HEK293 (cell line): ENCODE results near the gene CDH7.

Source experiments
- GFI1B ChIP-seq: fragments of 450-650 bp; formaldehyde crosslinking; IDR thresholded peaks from 2 replicates; pipeline ENCODE4 v1.5.1; 2016; ENCODE audit warnings: missing biosample characterization, missing genetic modification characterization
- GLI4 ChIP-seq: fragments of 450-650 bp; formaldehyde crosslinking; IDR thresholded peaks from 2 replicates; pipeline ENCODE4 v1.5.1; 2016; ENCODE audit warnings: missing biosample characterization, missing genetic modification characterization
- GLIS2 ChIP-seq: fragments of 450-650 bp; formaldehyde crosslinking; IDR thresholded peaks from 2 replicates; pipeline ENCODE4 v1.5.1; 2016; ENCODE audit warnings: missing biosample characterization, missing genetic modification characterization
- YY1 ChIP-seq: fragments of 450-650 bp; formaldehyde crosslinking; IDR thresholded peaks from 2 replicates; pipeline ENCODE4 v1.5.1; 2018; ENCODE audit warnings: missing biosample characterization, missing genetic modification characterization
- ZIC2 ChIP-seq: fragments of 450-650 bp; formaldehyde crosslinking; IDR thresholded peaks from 2 replicates; pipeline ENCODE4 v1.5.1; 2016; ENCODE audit warnings: missing biosample characterization, missing genetic modification characterization
- ZNF10 ChIP-seq: fragments of 450-650 bp; formaldehyde crosslinking; IDR thresholded peaks from 2 replicates; pipeline ENCODE4 v1.5.1; 2017; ENCODE audit warnings: missing biosample characterization, missing genetic modification characterization
- ZNF112 ChIP-seq: fragments of 450-650 bp; formaldehyde crosslinking; IDR thresholded peaks from 2 replicates; pipeline ENCODE4 v1.5.0; 2017; ENCODE audit warnings: missing biosample characterization, missing genetic modification characterization
- ZNF274 ChIP-seq, 2 experiments: fragments of 200-500 bp in 1 of 2; fragments of 450-650 bp in 1 of 2; sonication (Bioruptor generic) in 1 of 2; formaldehyde crosslinking in 1 of 2; IDR thresholded peaks; 2 replicates each; pipeline versions ENCODE4 v1.5.1 to v1.6.1; 2014 to 2016; ENCODE audit warnings: borderline replicate concordance in 1 of 2, inconsistent platforms in 1 of 2, low read length in 1 of 2, missing biosample characterization in 1 of 2, missing genetic modification characterization in 1 of 2
- ZNF341 ChIP-seq: fragments of 450-650 bp; formaldehyde crosslinking; IDR thresholded peaks from 2 replicates; pipeline ENCODE4; 2016; ENCODE audit warnings: low read depth, missing biosample characterization, missing genetic modification characterization
- ZNF366 ChIP-seq: fragments of 450-650 bp; formaldehyde crosslinking; conservative IDR thresholded peaks from 2 replicates; pipeline ENCODE4 v1.5.1; 2016; ENCODE audit warnings: missing biosample characterization, missing genetic modification characterization
- ZNF37A ChIP-seq: fragments of 450-650 bp; IDR thresholded peaks from 2 replicates; pipeline ENCODE4 v1.5.1; 2018; ENCODE audit warnings: missing biosample characterization, missing genetic modification characterization
- ZNF544 ChIP-seq: fragments of 450-650 bp; formaldehyde crosslinking; IDR thresholded peaks from 2 replicates; pipeline ENCODE4 v1.5.0; 2017; ENCODE audit warnings: missing biosample characterization, missing genetic modification characterization
- ZNF555 ChIP-seq: fragments of 450-650 bp; formaldehyde crosslinking; conservative IDR thresholded peaks from 2 replicates; pipeline ENCODE4 v1.5.1; 2017; ENCODE audit warnings: missing biosample characterization, mild to moderate bottlenecking, missing genetic modification characterization, inconsistent platforms
- ZNF596 ChIP-seq: fragments of 450-650 bp; IDR thresholded peaks from 2 replicates; pipeline ENCODE4 v1.5.0; 2018; ENCODE audit warnings: missing biosample characterization, mild to moderate bottlenecking, missing genetic modification characterization, moderate library complexity
- ZNF624 ChIP-seq: fragments of 450-650 bp; formaldehyde crosslinking; IDR thresholded peaks from 2 replicates; pipeline ENCODE4 v1.5.1; 2017; ENCODE audit warnings: missing biosample characterization, missing genetic modification characterization
- ZSCAN23 ChIP-seq: fragments of 450-650 bp; formaldehyde crosslinking; IDR thresholded peaks from 2 replicates; pipeline ENCODE4 v1.5.1; 2016; ENCODE audit warnings: missing biosample characterization, missing genetic modification characterization
- ZSCAN30 ChIP-seq: fragments of 450-650 bp; IDR thresholded peaks from 2 replicates; pipeline ENCODE4 v1.5.1; 2018; ENCODE audit warnings: missing biosample characterization, mild to moderate bottlenecking, missing genetic modification characterization, moderate library complexity
- TF ChIP-seq, protein P1 (sequence below): sonication (generic); formaldehyde crosslinking; IDR thresholded peaks from 2 replicates; pipeline ENCODE4 v1.8.1; 2022; ENCODE audit warnings: mild to moderate bottlenecking, moderate library complexity, missing genetic modification reagents
- TF ChIP-seq, protein P2 (sequence below): fragments of 450-650 bp; formaldehyde crosslinking; IDR thresholded peaks from 2 replicates; pipeline ENCODE4 v1.5.1; 2016; ENCODE audit warnings: missing biosample characterization, missing genetic modification characterization
- TF ChIP-seq, protein P3 (sequence below): fragments of 450-650 bp; formaldehyde crosslinking; IDR thresholded peaks from 2 replicates; pipeline ENCODE4 v1.5.1; 2016; ENCODE audit warnings: missing biosample characterization, missing genetic modification characterization
- TF ChIP-seq, protein P4 (sequence below): fragments of 450-650 bp; formaldehyde crosslinking; IDR thresholded peaks from 2 replicates; pipeline ENCODE4 v1.5.1; 2017; ENCODE audit warnings: missing biosample characterization, missing genetic modification characterization
- TF ChIP-seq, protein P5 (sequence below): fragments of 450-650 bp; IDR thresholded peaks from 2 replicates; pipeline ENCODE4 v1.5.1; 2018; ENCODE audit warnings: missing biosample characterization, mild to moderate bottlenecking, missing genetic modification characterization
- TF ChIP-seq, protein P6 (sequence below): fragments of 450-650 bp; formaldehyde crosslinking; IDR thresholded peaks from 2 replicates; pipeline ENCODE4 v1.5.1; 2016; ENCODE audit warnings: missing biosample characterization, missing genetic modification characterization
- TF ChIP-seq, protein P7 (sequence below): fragments of 450-650 bp; formaldehyde crosslinking; IDR thresholded peaks from 2 replicates; pipeline ENCODE4 v1.5.1; 2016; ENCODE audit warnings: missing biosample characterization, missing genetic modification characterization
- TF ChIP-seq, protein P8 (sequence below): fragments of 450-650 bp; formaldehyde crosslinking; IDR thresholded peaks from 2 replicates; pipeline ENCODE4 v1.5.1; 2017; ENCODE audit warnings: missing biosample characterization, missing genetic modification characterization

CDH7 gene

DNA sequence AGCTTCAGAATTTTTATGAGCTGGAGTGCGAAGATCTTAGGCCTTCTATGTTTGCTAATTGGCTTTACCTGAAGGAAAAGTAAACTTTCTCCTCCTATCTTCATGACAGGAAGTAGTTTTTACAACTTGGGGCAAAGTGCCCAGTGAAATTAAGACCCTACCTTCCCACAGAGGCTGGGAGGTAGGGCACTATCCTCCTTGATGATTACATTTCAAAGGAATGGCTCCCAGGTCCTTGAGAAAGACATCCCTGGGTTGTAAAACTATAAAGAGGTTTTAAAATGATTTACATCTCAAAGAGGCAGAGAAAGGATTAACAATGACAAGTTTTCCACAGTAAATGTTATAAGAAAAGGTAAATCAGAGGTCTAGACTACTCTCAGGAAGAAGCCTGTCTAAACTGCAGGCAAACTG is 155.8 kb downstream of the CDH7 start (continued):
- TF ChIP-seq GLI4 (tag by site-specific recombination), result no peak
- no peak for TF ChIP-seq ZNF274 (IDR thresholded peaks at IDR 0.05; ENCODE audit: low read length)
- TF ChIP-seq ZNF274 (tag by site-specific recombination; IDR thresholded peaks at IDR 0.05; ENCODE audit: borderline replicate concordance), result no peak
- TF ChIP-seq ZNF112 (tag by site-specific recombination), result no peak
- TF ChIP-seq GLIS2 (tag by site-specific recombination), result no peak
- TF ChIP-seq ZSCAN23 (tag by site-specific recombination), result no peak
- TF ChIP-seq ZNF555 (tag by site-specific recombination), result no peak
- no peak for TF ChIP-seq ZNF37A (tag by site-specific recombination)
- no peak for TF ChIP-seq ZNF341 (tag by site-specific recombination)
- TF ChIP-seq, protein P1, sequence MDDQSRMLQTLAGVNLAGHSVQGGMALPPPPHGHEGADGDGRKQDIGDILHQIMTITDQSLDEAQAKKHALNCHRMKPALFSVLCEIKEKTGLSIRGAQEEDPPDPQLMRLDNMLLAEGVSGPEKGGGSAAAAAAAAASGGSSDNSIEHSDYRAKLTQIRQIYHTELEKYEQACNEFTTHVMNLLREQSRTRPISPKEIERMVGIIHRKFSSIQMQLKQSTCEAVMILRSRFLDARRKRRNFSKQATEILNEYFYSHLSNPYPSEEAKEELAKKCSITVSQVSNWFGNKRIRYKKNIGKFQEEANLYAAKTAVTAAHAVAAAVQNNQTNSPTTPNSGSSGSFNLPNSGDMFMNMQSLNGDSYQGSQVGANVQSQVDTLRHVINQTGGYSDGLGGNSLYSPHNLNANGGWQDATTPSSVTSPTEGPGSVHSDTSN, result no peak
- no peak for TF ChIP-seq ZNF10 (tag by site-specific recombination)
- TF ChIP-seq, protein P2, sequence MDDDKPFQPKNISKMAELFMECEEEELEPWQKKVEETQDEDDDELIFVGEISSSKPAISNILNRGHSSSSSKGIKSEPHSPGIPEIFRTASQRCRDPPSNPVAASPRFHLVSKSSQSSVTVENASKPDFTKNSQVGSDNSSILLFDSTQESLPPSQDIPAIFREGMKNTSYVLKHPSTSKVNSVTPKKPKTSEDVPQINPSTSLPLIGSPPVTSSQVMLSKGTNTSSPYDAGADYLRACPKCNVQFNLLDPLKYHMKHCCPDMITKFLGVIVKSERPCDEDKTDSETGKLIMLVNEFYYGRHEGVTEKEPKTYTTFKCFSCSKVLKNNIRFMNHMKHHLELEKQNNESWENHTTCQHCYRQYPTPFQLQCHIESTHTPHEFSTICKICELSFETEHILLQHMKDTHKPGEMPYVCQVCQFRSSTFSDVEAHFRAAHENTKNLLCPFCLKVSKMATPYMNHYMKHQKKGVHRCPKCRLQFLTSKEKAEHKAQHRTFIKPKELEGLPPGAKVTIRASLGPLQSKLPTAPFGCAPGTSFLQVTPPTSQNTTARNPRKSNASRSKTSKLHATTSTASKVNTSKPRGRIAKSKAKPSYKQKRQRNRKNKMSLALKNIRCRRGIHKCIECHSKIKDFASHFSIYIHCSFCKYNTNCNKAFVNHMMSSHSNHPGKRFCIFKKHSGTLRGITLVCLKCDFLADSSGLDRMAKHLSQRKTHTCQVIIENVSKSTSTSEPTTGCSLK (tag by site-specific recombination), result no peak
- peak; percentile 68 for TF ChIP-seq ZNF366 (tag by site-specific recombination)
- TF ChIP-seq, protein P3, sequence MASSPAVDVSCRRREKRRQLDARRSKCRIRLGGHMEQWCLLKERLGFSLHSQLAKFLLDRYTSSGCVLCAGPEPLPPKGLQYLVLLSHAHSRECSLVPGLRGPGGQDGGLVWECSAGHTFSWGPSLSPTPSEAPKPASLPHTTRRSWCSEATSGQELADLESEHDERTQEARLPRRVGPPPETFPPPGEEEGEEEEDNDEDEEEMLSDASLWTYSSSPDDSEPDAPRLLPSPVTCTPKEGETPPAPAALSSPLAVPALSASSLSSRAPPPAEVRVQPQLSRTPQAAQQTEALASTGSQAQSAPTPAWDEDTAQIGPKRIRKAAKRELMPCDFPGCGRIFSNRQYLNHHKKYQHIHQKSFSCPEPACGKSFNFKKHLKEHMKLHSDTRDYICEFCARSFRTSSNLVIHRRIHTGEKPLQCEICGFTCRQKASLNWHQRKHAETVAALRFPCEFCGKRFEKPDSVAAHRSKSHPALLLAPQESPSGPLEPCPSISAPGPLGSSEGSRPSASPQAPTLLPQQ (tag by site-specific recombination), result no peak
- TF ChIP-seq, protein P4, sequence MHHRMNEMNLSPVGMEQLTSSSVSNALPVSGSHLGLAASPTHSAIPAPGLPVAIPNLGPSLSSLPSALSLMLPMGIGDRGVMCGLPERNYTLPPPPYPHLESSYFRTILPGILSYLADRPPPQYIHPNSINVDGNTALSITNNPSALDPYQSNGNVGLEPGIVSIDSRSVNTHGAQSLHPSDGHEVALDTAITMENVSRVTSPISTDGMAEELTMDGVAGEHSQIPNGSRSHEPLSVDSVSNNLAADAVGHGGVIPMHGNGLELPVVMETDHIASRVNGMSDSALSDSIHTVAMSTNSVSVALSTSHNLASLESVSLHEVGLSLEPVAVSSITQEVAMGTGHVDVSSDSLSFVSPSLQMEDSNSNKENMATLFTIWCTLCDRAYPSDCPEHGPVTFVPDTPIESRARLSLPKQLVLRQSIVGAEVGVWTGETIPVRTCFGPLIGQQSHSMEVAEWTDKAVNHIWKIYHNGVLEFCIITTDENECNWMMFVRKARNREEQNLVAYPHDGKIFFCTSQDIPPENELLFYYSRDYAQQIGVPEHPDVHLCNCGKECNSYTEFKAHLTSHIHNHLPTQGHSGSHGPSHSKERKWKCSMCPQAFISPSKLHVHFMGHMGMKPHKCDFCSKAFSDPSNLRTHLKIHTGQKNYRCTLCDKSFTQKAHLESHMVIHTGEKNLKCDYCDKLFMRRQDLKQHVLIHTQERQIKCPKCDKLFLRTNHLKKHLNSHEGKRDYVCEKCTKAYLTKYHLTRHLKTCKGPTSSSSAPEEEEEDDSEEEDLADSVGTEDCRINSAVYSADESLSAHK (tag by site-specific recombination), result peak; percentile 92
- TF ChIP-seq GFI1B (tag by site-specific recombination), result peak; percentile 63; the same call in 1 of the 2 replicates
- TF ChIP-seq ZNF624 (tag by site-specific recombination), result no peak
- TF ChIP-seq, protein P5, sequence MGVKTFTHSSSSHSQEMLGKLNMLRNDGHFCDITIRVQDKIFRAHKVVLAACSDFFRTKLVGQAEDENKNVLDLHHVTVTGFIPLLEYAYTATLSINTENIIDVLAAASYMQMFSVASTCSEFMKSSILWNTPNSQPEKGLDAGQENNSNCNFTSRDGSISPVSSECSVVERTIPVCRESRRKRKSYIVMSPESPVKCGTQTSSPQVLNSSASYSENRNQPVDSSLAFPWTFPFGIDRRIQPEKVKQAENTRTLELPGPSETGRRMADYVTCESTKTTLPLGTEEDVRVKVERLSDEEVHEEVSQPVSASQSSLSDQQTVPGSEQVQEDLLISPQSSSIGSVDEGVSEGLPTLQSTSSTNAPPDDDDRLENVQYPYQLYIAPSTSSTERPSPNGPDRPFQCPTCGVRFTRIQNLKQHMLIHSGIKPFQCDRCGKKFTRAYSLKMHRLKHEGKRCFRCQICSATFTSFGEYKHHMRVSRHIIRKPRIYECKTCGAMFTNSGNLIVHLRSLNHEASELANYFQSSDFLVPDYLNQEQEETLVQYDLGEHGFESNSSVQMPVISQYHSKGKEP (tag by site-specific recombination), result peak; percentile 67
- TF ChIP-seq YY1, result no peak
- TF ChIP-seq ZIC2 (tag by site-specific recombination), result no peak
- TF ChIP-seq, protein P6, sequence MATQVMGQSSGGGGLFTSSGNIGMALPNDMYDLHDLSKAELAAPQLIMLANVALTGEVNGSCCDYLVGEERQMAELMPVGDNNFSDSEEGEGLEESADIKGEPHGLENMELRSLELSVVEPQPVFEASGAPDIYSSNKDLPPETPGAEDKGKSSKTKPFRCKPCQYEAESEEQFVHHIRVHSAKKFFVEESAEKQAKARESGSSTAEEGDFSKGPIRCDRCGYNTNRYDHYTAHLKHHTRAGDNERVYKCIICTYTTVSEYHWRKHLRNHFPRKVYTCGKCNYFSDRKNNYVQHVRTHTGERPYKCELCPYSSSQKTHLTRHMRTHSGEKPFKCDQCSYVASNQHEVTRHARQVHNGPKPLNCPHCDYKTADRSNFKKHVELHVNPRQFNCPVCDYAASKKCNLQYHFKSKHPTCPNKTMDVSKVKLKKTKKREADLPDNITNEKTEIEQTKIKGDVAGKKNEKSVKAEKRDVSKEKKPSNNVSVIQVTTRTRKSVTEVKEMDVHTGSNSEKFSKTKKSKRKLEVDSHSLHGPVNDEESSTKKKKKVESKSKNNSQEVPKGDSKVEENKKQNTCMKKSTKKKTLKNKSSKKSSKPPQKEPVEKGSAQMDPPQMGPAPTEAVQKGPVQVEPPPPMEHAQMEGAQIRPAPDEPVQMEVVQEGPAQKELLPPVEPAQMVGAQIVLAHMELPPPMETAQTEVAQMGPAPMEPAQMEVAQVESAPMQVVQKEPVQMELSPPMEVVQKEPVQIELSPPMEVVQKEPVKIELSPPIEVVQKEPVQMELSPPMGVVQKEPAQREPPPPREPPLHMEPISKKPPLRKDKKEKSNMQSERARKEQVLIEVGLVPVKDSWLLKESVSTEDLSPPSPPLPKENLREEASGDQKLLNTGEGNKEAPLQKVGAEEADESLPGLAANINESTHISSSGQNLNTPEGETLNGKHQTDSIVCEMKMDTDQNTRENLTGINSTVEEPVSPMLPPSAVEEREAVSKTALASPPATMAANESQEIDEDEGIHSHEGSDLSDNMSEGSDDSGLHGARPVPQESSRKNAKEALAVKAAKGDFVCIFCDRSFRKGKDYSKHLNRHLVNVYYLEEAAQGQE (tag by site-specific recombination), result no peak
- peak; percentile 72; the same call in 1 of the 2 replicates for TF ChIP-seq ZSCAN30 (tag by site-specific recombination)
- TF ChIP-seq, protein P7, sequence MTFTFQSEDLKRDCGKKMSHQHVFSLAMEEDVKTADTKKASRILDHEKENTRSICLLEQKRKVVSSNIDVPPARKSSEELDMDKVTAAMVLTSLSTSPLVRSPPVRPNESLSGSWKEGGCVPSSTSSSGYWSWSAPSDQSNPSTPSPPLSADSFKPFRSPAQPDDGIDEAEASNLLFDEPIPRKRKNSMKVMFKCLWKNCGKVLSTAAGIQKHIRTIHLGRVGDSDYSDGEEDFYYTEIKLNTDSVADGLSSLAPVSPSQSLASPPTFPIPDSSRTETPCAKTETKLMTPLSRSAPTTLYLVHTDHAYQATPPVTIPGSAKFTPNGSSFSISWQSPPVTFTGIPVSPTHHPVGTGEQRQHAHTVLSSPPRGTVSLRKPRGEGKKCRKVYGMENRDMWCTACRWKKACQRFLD (tag by site-specific recombination), result no peak
- peak; percentile 66 for TF ChIP-seq ZNF596
- TF ChIP-seq ZNF544, result no peak
- TF ChIP-seq, protein P8, sequence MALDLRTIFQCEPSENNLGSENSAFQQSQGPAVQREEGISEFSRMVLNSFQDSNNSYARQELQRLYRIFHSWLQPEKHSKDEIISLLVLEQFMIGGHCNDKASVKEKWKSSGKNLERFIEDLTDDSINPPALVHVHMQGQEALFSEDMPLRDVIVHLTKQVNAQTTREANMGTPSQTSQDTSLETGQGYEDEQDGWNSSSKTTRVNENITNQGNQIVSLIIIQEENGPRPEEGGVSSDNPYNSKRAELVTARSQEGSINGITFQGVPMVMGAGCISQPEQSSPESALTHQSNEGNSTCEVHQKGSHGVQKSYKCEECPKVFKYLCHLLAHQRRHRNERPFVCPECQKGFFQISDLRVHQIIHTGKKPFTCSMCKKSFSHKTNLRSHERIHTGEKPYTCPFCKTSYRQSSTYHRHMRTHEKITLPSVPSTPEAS (tag by site-specific recombination), result no peak
